Stimulated activated CD4-positive, alpha-beta T cell treated with anti-CD3 and anti-CD28 coated beads, Interleukin-4, amount 100 ng/mL, for 4 hours (primary cell): ENCODE results near the gene STXBP4.

Experiments used
- DNase-seq, 2 experiments: peaks; one replicate each; pipeline ENCODE4 v3.0.0-alpha.2; 2020

Gene STXBP4, protein sequence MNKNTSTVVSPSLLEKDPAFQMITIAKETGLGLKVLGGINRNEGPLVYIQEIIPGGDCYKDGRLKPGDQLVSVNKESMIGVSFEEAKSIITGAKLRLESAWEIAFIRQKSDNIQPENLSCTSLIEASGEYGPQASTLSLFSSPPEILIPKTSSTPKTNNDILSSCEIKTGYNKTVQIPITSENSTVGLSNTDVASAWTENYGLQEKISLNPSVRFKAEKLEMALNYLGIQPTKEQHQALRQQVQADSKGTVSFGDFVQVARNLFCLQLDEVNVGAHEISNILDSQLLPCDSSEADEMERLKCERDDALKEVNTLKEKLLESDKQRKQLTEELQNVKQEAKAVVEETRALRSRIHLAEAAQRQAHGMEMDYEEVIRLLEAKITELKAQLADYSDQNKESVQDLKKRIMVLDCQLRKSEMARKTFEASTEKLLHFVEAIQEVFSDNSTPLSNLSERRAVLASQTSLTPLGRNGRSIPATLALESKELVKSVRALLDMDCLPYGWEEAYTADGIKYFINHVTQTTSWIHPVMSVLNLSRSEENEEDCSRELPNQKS

DNA sequence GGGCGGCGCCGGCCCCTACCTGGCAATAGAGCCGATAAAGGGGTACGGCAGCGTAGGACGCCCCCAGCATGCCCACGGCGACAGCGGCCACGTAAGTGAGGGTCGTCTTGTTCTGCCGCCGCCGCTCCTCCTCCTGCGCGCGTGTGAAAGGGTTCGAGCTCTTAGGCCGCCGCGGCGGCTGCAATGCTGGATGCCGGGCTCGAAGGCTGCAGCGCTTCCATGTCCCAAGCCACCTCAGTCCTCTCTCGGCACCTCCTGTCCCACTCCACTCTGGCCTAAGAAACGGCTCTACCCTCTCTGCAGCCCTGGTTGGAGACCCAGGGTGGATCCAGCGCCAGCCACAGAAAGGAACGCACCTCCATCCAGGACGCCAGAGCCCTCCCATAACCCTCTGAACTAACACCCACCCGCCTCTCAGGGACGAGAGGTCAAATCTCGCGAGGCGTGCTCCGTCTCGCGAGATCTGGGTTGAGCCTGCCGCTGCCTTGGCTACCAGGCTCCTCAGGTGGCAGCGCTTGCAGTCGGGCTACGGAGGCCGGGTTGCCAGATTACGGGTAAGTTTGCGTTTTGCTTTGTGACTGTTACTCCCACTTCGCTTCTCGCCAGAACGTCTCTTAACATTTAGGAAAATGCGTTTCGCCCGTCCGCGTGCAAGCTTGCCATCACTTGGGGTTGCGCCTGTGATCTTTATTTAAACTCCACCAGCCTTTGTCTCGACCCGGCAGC is at the start of gene STXBP4, which contains the start of gene COX11:
TSS of gene STXBP4 (plus strand) at position 504 of the 726 bp plus-strand sequence. CDS start 17,455 bp downstream, outside the sequence.
TSS of gene COX11 (minus strand) at position 393 of the 726 bp plus-strand sequence. CDS start at position 385, 8 bp downstream.
- peak; percentile 92 to 94 for DNase-seq

DNA sequence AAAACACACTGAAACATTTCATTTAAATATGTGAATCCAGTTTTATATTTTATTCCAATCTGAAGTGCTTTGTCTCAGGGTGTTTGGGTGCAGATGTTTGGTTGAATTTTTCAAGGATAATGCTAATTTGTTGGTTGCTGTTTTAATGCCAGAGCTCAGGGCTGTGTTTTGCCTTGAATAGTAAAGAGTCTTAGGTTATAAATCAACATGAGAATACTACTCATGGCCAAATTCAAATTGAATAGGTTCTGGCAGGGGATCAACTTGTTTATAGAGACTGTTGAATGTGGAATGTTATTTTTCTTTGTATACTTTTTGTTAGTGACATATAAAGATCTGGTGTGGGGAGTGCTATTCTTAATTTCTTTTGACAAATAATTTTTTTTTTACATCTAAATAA is 49.1 kb upstream of the STXBP4 start:
- no peak for DNase-seq

DNA sequence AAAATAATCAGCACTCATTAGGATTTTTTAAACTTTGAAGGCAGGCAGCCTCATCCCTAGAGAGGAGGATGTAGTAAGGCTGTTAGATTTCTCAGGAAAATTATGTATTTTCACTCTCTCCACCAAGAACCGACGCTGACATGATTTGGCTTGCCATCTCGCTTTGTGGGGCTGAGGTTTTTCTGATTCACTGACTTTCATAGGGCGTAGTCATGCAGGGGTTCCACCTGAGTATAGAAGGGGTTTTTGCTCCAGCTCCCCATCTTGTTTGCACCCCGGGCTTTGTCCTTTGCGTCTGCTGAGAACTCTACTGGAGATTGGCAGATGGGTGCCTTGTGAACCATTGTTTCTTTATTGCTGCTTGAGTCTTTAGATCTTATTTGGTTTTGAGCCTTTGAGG is 47.7 kb upstream of the STXBP4 start:
- DNase-seq: no peak

DNA sequence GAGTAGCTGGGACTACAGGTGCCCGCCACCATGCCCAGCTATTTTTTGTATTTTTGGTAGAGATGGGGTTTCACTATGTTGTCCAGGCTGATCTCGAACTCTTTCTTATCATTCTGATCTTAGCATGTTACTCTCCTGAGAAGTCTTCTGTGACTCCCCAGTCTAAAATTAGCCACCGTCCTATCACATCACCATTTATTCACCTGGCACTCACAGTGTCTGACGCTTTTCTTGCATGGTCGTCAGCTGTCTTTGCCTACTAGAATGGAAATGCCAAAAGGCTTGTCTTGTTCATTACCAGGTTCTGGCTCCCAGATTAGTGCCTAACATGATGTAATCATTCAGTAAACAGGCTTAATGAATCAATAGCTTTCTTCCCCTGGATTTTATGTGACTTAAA is 44.2 kb upstream of the STXBP4 start:
- DNase-seq: no peak

DNA sequence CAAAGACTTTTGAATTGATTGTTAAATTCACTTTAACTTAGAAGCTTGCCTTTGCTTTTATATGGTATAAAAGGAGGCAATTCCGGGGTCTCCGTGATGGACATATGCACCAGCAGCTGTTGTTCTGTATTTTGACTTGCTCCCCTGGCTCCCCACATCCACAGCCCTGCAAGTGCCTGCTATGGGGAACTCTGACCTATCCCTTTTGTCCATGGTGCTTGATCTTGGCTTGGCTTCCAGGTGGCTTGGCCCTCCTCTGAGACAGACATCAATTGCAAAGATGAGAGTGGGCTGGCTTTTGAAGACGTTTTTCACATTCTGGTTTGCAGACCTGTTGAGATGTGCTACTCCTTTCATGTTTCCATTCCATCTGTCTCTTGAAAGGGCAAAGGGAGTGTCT is 41.0 kb upstream of the STXBP4 start:
- DNase-seq: no peak

DNA sequence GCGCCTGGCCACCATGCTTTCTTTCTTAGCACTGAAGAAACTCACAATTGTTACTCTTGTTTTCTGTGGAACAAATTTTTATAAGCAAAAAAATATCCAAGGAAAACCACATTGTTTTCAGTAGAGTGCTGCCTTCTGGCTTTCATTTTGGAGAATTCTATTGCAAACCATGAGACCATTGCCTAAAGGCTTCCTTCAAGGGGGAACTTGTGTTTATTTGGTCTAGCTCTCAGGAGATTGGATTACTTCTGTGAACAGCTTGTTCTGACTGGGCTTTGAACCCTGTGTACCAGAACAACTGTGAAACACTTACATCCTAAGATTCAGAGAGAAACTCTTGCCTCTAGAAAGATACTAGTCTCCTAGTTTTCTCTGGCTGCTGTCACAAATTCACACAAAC is 35.9 kb upstream of the STXBP4 start:
- no peak for DNase-seq

DNA sequence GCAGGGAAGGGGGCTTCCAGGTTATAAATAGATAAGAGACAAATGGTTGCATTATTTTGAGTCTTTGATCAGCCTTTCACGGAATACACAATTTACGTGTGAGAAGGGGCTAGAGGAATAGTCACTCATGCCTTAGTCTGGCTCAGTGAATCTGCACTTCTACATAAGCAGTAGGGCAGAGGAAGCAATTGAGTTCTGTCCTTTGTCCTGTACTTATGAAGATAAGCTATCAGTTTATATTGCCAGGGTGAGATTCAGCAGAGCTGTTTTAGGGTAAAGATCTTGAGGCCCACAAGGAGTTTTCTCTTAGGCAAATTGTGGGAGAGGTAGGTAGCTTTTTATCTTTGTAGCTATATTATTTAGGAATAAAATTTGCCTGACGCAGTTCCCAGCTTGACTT is 34.6 kb upstream of the STXBP4 start:
- DNase-seq: no peak

DNA sequence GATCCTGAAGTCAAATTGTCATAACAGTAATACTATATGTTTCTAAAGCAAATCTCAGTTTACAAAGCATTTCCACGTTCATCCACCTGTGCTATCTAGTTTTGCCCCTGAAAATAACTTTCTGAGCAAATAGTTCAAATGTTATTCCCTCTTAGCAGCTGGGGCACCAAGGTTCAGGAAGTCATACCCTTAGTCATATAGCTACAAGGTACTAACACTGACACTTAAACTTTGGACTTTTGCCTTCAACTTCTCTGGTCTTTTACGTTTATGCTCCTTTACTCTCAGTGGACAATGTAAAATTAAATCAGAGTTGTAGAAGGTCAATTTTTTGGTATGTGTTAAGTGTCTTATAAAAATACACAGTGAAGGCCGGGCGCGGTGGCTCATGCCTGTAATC is 33.1 kb upstream of the STXBP4 start:
- DNase-seq: no peak

DNA sequence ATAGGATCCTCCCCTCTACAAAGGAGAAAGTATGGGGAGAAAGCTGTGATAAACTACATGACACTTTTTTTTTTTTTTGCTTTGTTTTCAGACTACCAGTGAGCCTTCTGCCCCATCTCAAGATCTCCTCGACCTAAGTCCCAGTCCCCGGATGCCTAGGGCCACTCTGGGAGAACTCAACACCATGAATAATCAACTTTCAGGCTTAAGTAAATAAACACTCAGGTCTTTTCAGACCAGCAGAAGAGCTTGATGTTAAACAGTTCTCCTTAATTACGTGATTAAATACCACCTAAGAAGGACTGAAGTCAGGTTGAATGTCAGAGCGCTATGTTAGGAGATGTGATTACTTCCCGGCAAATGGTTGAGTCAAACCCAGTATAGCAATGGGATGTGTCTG is 31.5 kb upstream of the STXBP4 start:
- no peak for DNase-seq

DNA sequence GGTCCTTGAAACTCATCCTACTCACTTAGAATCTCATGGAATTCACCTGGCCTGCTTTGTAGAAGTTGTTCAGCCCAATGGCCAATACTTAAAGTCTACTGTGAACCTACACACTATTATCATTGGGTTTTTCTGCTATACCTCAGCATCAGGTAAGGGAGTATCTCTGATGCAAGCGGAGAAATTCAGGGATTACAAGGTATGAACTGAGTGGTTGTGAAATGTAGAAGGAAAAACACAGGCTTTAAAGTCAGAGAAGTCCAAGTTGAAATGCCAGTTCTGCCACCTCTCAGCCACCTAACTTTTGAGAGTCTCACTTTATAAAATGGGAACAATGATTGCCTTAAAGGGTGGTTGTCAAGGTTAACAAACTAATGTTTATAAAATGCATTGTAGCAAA is 31.1 kb upstream of the STXBP4 start:
- DNase-seq: no peak

DNA sequence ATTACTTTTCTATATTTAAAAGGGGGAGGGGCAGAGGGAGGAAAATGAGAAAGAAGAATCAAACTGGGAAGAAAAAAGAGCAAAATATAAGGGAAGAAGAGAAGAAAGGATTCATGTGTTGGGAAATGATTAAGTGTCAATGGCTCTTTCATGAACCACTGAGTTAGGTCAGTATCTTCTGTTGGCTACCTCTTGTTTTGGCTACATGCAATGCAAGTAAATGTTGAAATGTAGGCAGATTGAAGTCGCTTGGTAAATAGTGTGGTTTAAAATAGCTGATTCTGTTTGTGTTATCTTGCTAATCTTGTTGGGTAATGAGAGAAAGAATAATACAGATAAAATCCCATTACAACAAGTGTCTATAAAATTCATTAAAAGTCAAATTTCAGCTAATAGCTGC is 27.3 kb upstream of the STXBP4 start:
- DNase-seq: no peak

DNA sequence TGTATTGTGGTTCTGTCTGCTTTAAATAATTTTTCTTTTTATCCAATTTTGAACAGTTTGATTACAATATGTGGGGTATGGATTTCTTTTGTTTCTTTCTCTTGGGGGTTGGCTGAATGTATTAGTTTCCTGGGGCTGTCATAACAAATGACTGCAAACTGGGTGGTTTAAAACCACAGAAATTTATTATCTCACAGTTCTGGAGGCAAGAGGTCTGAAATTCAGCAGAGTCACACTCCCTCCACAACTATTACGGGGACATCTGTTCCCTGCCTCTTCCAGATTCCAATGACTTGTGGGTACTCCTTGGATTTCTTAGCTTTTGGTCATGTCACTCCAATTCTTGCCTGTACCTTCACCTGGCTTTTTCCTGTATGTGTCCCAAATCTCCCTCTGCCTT is 23.8 kb upstream of the STXBP4 start:
- DNase-seq: no peak

DNA sequence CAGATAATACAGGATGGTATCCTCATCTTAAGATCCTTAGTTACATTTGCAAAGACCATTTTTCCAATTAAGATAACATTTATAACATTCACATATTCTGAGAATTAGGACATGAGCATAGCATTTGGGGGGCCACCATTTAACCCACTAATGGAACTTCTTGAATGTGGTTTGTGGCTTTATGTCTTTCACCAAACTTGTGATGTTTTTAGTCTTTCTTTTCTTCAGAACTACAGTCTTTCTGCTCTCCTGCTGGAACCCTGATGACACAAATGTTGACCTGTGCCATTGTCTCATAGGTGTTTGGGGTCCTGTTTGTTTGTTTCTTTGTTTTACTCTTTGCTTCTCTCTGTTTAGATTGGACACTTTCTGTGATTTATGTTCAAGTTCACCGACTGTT is 23.3 kb upstream of the STXBP4 start:
- DNase-seq: no peak

DNA sequence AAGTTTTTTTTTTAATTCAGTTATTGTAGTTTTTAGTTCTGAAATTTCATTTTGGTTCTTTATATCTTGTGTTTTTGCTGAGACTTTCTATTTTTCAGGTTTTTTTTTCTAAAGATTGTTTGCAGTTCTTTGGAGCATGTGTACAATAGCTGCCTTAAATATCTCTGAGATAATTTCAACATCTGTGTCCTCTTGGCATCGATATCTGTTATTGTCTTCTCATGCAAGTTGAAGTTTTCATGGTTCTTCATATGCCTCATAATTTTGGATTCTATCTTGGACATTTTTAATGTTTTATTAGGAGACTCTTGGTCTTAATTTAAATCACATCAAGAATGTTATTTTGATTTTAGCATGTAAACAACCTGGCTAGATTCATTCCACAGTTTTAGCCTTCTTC is 22.9 kb upstream of the STXBP4 start:
- DNase-seq: no peak

DNA sequence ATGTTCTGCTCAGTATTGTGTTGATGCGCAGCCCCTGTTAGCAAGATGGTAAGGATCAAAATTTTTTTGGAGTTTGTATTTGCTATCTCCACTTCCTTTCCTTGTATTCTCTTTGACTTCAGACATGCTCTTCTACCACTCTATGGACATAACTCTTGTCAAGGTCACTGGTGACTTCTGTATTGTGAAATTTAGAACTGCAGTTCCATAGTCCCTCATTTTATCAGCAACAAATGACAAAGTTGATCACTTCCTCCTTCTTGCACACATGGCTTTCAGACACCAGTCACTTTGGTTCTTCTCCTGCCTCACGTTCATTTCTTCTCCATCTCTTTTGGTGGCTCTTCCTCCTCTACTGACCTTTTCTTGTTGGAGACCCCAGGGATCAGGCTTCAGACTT is 21.2 kb upstream of the STXBP4 start:
- DNase-seq: no peak

DNA sequence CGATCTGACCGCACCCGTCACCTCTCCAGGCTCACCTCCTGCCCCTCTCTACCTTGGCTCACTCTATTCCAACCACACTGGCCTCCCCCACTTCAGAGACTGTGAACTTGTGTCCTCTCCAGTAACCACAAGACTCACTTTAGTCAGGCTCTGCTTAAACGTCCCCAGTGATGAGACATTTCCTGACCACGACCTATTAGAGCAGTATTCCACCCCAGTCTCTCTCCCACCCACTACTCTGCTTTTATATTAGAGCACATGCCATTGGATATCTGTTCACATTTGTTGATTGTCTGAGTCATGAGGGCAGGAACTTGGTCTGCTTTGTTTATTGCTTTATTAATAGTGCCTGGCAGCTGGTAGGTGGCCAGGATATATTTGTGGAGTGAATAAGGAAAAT is 20.2 kb upstream of the STXBP4 start:
- DNase-seq: no peak

DNA sequence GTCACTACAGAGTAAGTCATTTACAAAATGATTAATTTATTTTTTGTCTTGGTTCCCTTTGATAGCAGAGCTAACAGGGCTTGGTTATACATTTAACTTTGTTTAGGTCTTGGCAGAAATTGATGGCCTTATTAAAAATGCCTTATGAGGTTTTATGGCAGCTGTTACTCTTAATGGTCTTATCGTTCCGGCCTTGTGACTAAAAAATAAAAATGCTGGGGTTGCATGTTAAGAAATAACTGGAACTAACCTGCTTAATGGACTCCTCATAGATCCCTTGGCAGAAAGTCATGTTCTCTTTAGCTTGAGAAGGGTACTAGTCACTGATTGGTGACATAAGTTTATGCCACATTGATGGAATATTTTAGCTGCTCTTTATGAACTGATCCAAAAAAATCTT is 18.4 kb upstream of the STXBP4 start:
- DNase-seq: no peak

DNA sequence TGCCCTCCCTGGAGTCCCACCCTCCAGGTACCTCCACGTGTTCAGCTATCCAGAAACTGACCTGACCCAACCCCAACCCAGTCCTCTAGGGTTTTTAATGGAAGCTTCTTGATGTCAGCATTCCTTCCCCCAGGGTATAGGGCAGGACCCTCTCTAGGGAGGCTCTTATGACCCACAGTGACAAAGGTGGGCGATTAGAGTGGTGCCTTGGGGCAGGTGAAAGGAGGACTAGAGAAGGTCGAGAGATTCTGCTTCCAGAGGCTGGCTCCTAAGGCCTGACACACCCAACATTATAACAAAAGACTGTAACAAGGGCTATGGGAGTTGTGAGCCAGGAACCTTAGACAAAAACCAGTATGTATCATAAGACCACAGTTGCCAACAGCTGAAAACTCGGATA is 17.3 kb upstream of the STXBP4 start:
- no peak for DNase-seq

DNA sequence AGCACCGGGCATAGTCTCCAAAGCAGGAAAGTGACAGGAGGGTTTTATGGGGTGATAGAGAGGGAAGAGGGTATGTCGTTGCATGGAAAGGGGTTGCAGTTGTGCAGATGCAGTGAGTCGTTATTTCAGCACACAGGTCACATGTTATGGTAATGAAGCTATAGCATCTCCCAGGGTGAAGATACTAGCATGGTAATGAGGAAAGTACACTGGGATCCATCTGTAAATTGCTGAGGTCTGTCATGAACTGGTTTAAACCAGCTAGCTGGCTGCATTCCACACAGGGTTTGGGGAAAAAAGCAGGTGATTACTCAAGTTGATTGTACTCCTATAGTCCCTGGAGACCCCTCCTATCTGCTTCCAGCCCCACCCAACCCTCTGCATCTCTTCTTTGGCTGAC is 11.8 kb upstream of the STXBP4 start:
- no peak for DNase-seq

DNA sequence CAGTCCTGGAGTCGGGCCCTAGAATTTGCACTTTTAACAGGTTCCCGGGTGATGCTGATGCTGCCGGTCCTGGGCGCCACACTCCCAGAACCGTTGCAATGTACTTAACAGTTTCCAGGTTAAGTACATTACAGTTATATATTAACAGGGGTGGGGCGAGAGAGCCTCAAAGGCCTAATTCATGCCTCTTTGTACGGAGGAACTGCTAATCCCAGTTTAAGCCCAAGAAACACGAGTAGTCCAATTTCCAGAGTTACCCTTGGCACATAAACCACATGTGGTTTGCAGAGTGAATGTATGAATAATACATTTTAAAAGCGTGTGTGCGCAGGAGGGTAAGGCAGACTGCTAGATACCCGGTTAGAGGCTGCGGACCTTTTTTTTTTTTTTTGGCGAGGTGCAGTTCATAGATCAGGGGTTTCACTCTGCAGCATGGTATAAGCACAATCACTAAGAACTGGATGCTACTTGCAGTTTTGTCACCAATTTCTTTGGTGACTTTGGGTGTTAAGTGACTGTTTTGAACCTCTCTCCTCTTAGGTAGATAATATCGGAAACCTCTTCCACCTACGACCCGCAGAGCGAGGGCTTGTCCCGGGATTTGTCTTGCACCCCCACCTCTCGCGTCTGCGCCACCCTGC is 824 bp upstream of the STXBP4 start:
- no peak for DNase-seq

DNA sequence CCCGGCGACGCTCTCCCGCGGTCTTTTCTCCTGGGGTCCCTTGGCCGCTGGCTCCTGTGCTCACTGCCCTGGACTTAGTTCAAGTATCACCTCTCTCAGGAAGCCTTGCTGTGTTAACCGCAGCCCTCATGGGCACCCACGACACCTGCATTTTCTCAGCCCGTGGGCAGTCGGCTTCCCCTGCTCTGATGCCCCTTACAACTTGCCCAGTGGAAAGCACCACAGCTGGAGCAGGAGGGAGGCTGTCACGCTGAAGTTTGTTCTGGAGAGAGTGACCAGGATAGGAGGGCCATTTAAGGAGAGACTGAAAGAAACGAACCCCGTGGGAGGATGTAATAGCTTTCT is 395 bp downstream of the STXBP4 start:
- peak in 1 of 2 experiments; percentile 25 for DNase-seq

DNA sequence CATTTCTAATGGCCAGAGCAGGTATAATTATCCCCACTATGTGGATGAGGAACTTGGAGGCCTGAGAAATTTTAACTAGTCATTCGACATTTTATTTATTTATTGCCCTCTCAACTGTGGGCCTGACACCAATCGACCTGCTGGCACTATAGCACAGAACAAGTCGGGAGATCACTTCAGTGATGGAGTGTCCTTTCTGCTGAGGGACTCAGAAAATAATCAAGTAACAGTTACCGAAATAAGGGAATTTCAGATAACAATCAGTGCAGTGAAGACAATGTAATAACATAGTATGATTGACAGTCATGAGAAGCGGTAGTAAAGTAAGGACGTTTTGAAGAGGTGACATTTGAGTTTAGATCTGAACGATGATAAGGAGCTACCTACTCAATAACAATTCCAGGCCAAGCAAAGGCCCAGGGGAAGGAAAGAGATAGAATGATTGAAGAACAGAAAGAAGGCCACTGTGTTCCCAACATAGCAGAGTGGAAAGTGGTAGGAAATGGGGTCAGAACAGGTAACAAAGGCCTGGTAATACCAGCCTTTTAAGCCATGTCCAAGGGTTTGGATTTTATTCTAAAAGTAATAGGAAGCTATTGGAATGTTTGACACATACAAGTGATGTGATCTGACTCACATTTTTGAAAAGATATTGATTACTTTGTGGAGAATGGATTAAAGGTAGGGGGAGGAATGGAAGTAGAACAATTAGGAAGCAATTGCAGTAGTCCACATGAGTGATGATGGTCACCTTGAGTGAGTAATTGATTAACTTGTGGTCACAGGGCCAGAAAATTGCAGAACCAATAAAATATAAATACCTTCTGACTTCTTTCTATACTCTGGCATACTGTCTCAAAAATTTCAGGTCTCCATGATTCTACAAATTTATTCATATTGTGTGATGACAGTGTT is 1.4 kb downstream of the STXBP4 start:
- no peak for DNase-seq

DNA sequence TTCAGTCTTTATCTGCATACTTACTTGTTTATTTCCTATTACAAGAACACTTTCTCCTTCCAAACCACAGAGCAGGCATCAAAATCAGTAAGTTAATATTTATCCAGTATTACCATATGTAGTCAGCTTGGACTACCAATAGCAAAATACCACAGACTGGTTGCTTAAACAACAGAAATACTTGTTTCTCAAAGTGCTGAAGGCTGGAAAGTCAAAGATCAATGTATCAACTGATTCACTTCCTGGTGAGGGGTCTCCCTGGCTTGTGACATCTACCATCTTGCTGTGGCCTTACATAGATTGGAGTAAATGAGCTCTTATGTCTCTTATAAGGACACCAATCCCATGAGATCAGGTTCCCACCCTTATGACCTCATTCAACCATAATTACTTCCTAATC is 2.6 kb downstream of the STXBP4 start:
- DNase-seq: no peak
